Coronary artery (tissue), 2 donors: ENCODE results near the gene TMEM231.
A peak's percentile ranks its signal among the peaks of the same experiment; 100 is the strongest.
"Not testable (repeated sequence)": the region's sequence is repeated elsewhere in the genome, so short reads cannot be mapped to it uniquely, and the experiment has no call there.

Source experiments
- DNase-seq: peaks from one replicate; pipeline ENCODE4 v3.0.0-alpha.2; 2017; ENCODE audit warnings: low spot score
- H3K27ac ChIP-seq, 2 donors: fragments of 200-600 bp; sonication (generic); one replicate each; pipeline ENCODE4 v1.5.1; 2016 to 2019
- H3K4me3 ChIP-seq: fragments of 200-600 bp; sonication (generic); 2 replicates; pipeline ENCODE4 v1.5.1; 2016; ENCODE audit warnings: mild to moderate bottlenecking, moderate library complexity
- CTCF ChIP-seq: fragments of 200-600 bp; sonication (generic); IDR thresholded peaks from one replicate; pipeline ENCODE4 v1.5.1; 2019; ENCODE audit warnings: antibody characterized with exemption

Gene TMEM231, protein sequence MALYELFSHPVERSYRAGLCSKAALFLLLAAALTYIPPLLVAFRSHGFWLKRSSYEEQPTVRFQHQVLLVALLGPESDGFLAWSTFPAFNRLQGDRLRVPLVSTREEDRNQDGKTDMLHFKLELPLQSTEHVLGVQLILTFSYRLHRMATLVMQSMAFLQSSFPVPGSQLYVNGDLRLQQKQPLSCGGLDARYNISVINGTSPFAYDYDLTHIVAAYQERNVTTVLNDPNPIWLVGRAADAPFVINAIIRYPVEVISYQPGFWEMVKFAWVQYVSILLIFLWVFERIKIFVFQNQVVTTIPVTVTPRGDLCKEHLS

GRCh38 chr16:75555707-75556430, at the start of gene TMEM231:
Gene TMEM231, minus strand, starts transcription at chr16:75556252. Its CDS starts 43 bp downstream, at chr16:75556209.
- DNase-seq, result peak; percentile 98
- peak within 1 kb of the TSS; percentile 85 for H3K4me3 ChIP-seq
- peak within 1 kb of the TSS; percentile 65 to 84 for H3K27ac ChIP-seq
- no peak for TF ChIP-seq CTCF

GRCh38 chr16:75603241-75603640, 47.2 kb upstream of the TMEM231 start:
- TF ChIP-seq CTCF, result no peak
- no peak for DNase-seq
- Histone ChIP-seq H3K4me3 (no peak overlapping the region), H3K27ac (no peak overlapping the region)

DNA sequence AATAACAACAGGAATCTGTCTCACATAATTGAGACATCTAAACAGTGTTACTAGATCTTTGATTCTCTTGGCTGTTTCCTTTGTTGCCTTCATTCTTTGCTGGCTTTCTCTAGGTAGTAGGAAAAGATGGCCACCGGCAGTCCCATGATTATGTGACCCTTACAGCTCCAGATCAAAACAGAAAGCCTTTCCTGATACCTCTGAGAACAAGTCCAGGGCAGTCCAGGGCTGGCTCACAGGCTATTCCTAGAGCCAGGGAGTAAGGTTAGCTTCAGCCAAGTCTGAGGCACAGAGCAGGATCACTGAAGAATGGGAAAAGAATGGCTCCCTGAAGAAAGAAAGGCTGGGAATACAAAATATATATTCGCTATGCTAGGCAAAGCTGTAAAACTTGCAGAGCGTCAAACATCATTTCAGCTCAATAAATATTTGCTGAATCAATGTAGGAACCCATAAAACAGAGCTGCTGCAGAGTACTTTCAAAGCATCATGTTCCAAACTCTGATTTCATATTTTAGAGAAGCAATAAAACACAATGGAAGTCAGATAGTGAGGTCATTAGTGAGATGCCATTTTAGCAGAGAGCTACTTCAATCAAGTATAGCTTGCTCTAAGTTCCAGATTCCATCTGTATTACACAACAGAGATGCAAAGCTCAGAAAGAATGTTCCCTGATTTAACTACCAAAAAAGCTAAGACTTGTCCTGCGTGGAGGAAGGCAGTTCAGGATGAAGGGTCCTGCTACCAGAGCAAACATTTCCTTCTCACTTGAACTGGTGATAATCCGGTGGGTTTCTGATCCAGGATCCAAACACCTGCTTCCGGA, 43.6 kb upstream of the TMEM231 start:
- Histone ChIP-seq H3K4me3 (no peak overlapping the region), H3K27ac (peak overlapping the region in 1 of 2 donors; percentile 65)
- TF ChIP-seq CTCF, result no peak
- no peak for DNase-seq

DNA sequence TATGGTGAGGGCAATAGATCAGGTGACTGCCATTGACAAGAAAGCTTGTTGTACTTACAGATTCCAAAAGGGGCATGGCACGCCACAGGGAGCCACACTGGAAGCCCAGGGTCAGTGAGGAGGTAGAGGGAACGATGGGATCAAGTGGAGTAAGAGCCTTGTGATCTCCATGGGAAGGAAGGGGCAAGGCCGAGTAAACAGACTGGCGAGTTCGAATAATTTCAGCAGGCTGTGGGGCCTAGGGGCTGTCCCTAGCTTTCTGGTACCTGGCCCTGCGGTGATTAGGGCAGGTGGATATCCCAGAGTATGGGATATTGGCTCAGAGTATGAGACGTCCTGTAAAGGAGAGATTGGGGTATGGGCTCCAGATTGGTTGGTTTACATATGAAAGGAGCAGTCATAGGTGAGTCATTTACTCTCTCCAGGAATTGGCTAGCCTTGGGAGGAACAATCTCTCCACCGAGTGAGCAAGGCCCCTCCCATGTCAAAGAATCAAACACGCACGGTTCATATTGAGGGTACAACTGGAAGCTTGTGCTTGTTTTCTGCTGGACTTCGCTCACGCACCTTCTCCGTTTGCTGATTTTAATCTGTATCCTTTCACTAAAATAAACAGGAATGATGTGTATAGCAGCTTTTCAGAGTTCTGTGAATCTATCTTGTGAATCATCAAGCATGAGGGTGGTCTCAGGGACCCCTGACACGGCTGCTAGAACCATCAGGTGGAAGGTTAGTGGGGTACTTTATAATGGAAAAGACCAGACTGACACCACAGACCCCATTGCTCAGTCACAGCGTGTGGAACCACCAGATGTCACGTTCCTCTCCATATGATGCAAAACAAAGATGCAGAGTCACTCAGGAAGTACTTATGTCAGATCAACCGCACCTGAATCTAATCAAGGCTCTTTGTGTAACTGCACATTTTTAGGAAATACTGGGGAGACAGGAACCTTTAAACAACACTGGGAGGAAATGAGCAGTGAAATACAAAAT, 38.1 kb upstream of the TMEM231 start:
- TF ChIP-seq CTCF, result no peak
- Histone ChIP-seq H3K27ac (peak overlapping the region; percentile 21 to 26), H3K4me3 (no peak overlapping the region)
- no peak for DNase-seq

- H3K27ac ChIP-seq, result no peak overlapping the region
- H3K4me3 ChIP-seq, result no peak overlapping the region
- DNase-seq, result no peak
- TF ChIP-seq CTCF, result no peak
Observed at GRCh38 chr16:75593308-75593707, 37.3 kb upstream of the TMEM231 start.

- H3K27ac ChIP-seq, result peak overlapping the region in 1 of 2 donors; percentile 55
- H3K4me3 ChIP-seq, DNase-seq: not testable (repeated sequence)
Observed at GRCh38 chr16:75591927-75592326, 35.9 kb upstream of the TMEM231 start.
